Astrocyte (in vitro differentiated cells and primary cell): ENCODE measurements around the gene MAPKBP1.

Experiments
- EZH2 ChIP-seq: IDR thresholded peaks from 2 replicates; pipeline ENCODE4 v1.6.1; 2012; ENCODE audit warnings: mild to moderate bottlenecking, low read length, inconsistent platforms; ENCODE audit not compliant: insufficient read depth
- TF ChIP-seq, protein P1 (sequence below): IDR thresholded peaks from 2 replicates; pipeline ENCODE4 v1.5.1; 2011; ENCODE audit warnings: low read depth, mild to moderate bottlenecking, inconsistent platforms, low read length, moderate library complexity; ENCODE audit not compliant: insufficient read depth

DNA sequence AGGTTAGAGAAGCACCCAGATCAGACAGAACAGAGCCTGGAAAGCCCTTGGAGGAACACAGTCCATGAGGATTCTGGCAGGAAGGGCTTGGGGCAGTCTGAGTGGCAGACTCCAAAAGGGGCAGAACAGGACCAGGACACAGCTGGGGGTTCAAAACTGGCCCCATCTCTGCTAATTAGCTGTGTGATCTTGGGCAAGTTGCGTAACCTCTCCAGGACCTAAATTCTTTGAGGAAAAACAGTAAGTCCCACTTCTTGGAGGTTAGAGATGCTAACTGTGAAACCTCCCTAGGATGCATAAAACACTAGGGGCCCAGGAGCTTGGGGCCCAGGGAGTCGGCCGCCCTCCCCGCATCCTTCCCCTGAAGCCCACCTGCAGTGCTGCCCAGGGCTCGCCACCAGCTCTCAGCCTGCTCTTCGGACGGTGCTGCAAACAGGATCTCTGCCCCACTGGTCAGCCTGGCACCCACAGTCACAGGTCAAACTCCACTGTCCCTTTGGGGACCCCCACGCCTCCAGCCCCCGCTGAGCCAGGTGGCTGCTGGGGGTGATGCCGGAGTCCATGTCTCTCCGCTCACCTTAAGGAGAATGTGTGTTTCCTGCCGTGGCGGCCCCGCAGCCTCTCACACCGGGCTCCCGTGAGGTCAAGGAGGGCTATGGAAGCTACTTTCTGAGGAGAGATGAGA lies 76.3 kb downstream of the MAPKBP1 start:
- TF ChIP-seq, protein P1, sequence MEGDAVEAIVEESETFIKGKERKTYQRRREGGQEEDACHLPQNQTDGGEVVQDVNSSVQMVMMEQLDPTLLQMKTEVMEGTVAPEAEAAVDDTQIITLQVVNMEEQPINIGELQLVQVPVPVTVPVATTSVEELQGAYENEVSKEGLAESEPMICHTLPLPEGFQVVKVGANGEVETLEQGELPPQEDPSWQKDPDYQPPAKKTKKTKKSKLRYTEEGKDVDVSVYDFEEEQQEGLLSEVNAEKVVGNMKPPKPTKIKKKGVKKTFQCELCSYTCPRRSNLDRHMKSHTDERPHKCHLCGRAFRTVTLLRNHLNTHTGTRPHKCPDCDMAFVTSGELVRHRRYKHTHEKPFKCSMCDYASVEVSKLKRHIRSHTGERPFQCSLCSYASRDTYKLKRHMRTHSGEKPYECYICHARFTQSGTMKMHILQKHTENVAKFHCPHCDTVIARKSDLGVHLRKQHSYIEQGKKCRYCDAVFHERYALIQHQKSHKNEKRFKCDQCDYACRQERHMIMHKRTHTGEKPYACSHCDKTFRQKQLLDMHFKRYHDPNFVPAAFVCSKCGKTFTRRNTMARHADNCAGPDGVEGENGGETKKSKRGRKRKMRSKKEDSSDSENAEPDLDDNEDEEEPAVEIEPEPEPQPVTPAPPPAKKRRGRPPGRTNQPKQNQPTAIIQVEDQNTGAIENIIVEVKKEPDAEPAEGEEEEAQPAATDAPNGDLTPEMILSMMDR = no peak
- no peak for TF ChIP-seq EZH2
